Smooth muscle cell (in vitro differentiated cells): ENCODE measurements around the gene GOLGA6L7. TPM values are rescaled to one million over a fixed set of nuclear protein-coding genes. Genes with fewer than 3 reads are reported as not detected.
"Not testable (repeated sequence)": the region's sequence is repeated elsewhere in the genome, so short reads cannot be mapped to it uniquely, and the experiment has no call there.

Experiments
- DNase-seq: peaks from one replicate; lab custom pipeline; 2025; ENCODE audit not compliant: unreplicated experiment; lab: John Stamatoyannopoulos, UW
- H2AFZ ChIP-seq: fragments of 200-600 bp; sonication (generic); 2 replicates; pipeline ENCODE4 v1.6.0; 2016; ENCODE audit warnings: antibody characterized with exemption, low read depth, mild to moderate bottlenecking
- H3F3A ChIP-seq: fragments of 200-600 bp; sonication (generic); 2 replicates; pipeline ENCODE4 v1.6.0; 2017; ENCODE audit warnings: antibody characterized with exemption, low read depth
- H3K27ac ChIP-seq: fragments of 200-600 bp; sonication (generic); 2 replicates; pipeline ENCODE4 v1.5.1; 2016; ENCODE audit warnings: low read depth, mild to moderate bottlenecking
- H3K27me3 ChIP-seq: fragments of 200-600 bp; sonication (generic); 2 replicates; pipeline ENCODE4 v1.6.1; 2016; ENCODE audit warnings: low read depth, mild to moderate bottlenecking
- H3K36me3 ChIP-seq: fragments of 200-600 bp; sonication (generic); 2 replicates; pipeline ENCODE4 v1.5.1; 2016; ENCODE audit warnings: low read depth
- H3K4me1 ChIP-seq: fragments of 200-600 bp; sonication (generic); 2 replicates; pipeline ENCODE4 v1.5.1; 2016; ENCODE audit warnings: low read depth
- H3K4me2 ChIP-seq: fragments of 200-600 bp; sonication (generic); 2 replicates; pipeline ENCODE4 v1.6.0; 2016; ENCODE audit warnings: mild to moderate bottlenecking
- H3K4me3 ChIP-seq: fragments of 200-600 bp; sonication (generic); 2 replicates; pipeline ENCODE4 v1.5.1; 2016; ENCODE audit warnings: mild to moderate bottlenecking
- H3K79me2 ChIP-seq: fragments of 200-600 bp; sonication (generic); 2 replicates; pipeline ENCODE4 v1.6.0; 2016; ENCODE audit warnings: low read depth, mild to moderate bottlenecking
- H3K9ac ChIP-seq: fragments of 200-600 bp; sonication (generic); 2 replicates; pipeline ENCODE4 v1.6.0; 2016; ENCODE audit warnings: low read depth
- H3K9me3 ChIP-seq: fragments of 200-600 bp; sonication (generic); replicated peaks from 2 replicates; pipeline ENCODE4 v1.5.1; 2016; ENCODE audit warnings: low read depth
- H4K20me1 ChIP-seq: fragments of 200-600 bp; sonication (generic); 2 replicates; pipeline ENCODE4 v1.6.0; 2016; ENCODE audit warnings: low read depth
- CTCF ChIP-seq: fragments of 200-600 bp; sonication (generic); IDR thresholded peaks from 2 replicates; pipeline ENCODE4 v1.5.1; 2017; ENCODE audit warnings: borderline replicate concordance, mild to moderate bottlenecking, antibody characterized with exemption; ENCODE audit not compliant: insufficient read depth, poor library complexity, severe bottlenecking
- WGBS: methylation state at CpG from one replicate; pipeline ENCODE4 v1.1.7; 2016; ENCODE audit warnings: low lambda C conversion rate; 5-methylcytosine and 5-hydroxymethylcytosine counted together
- polyA plus RNA-seq: library from polyadenylated mRNA; unstranded; fragments of >200 nt; fragmentation: Nextera tagmentation; extraction: Ambion mirVana; gene quantifications from 2 replicates; pipeline ENCODE4 v1.2.1, GENCODE V29; 2016
- total RNA-seq: library from RNA; depleted of rRNA; stranded (reverse); fragments of >200 nt; gene quantifications from 2 replicates; pipeline ENCODE4 v1.2.3, GENCODE V29; 2014

GOLGA6L7 gene
- total RNA-seq (not detected in 2 replicates), polyA plus RNA-seq (0.19 TPM in 1 of 2 replicates, not detected in the other)

DNA sequence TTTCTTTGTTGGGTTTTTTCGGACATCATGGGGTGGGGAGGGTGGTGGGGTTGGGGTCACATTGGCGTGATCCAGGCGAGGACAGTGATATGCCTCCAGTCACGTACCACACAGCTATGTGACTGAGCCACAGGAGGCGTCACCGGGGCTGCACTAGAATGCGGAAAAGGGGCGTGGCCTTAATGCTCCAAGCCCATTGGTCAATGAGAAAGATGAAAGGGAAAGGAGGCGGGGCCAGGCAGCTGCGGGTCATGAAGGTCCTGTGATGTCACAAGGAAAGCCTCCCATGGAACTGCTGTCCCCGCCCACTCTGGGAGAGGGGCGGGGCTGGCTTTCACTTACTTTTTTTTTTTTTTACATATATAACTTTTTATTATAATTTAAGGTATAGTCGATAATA lies at the start of gene GOLGA6L7:
Gene GOLGA6L7 (minus strand): TSS at position 124 of the 400 bp plus-strand sequence. CDS start 95 bp downstream, at position 29.
- H3K36me3 ChIP-seq, DNase-seq, H3F3A ChIP-seq, H4K20me1 ChIP-seq, H3K4me3 ChIP-seq, H3K79me2 ChIP-seq, H3K27ac ChIP-seq, H3K9me3 ChIP-seq, H3K27me3 ChIP-seq, H3K4me1 ChIP-seq, H3K9ac ChIP-seq, H2AFZ ChIP-seq, H3K4me2 ChIP-seq: not testable (repeated sequence)
- 97% methylated on average over 13 of the region's 13 CpGs for whole genome bisulfite sequencing

GRCh38 chr15:28897861-28898585 lies 49.6 kb upstream of the GOLGA6L7 start:
- Histone ChIP-seq H3K79me2 (no peaks in the 10 kb centered on the region), H3F3A (no peaks in the 10 kb centered on the region), H3K36me3 (no peaks in the 10 kb centered on the region), H3K4me3 (no peak overlapping the region), H3K4me2 (no peak overlapping the region), H3K9ac (no peak overlapping the region), H2AFZ (no peak overlapping the region), H3K27ac (no peak overlapping the region), H3K4me1 (no peaks in the 10 kb centered on the region), H3K9me3 (no peaks in the 10 kb centered on the region), H3K27me3 (no peaks in the 10 kb centered on the region), H4K20me1 (no peaks in the 10 kb centered on the region)
- DNase-seq, result no peak
- TF ChIP-seq CTCF, result no peak
- 95% methylated on average over 13 of the region's 13 CpGs for WGBS

DNA sequence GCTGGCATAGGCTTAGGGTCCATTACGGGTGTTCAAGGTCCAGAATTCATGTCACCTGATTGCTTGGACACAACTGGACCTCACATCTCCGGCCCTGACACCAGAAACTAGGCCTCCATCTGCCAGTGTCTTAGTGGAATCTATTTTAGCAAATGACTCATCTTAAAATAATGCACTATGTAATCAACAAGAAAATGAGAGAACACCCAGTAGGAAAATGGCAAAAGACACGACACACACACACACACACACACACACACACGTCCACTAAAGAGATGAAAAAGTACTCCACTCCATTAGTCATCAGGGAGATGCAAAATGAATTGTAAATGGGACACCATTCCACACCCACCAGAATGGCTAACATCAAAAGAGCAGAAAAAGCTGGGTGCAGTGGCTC lies 48.5 kb upstream of the GOLGA6L7 start:
- no peaks in the 10 kb centered on the region for H3K79me2 ChIP-seq
- no peaks in the 10 kb centered on the region for H3K4me1 ChIP-seq
- H3K4me3 ChIP-seq, result no peak overlapping the region
- no peak for DNase-seq
- WGBS, result 43% methylated on average over 4 of the region's 4 CpGs
- H3K36me3 ChIP-seq, result no peaks in the 10 kb centered on the region
- no peak overlapping the region for H3K9ac ChIP-seq
- H2AFZ ChIP-seq, result no peak overlapping the region
- H4K20me1 ChIP-seq, result no peaks in the 10 kb centered on the region
- TF ChIP-seq CTCF, result no peak
- peak overlapping the region; percentile 40 for H3K27ac ChIP-seq
- H3F3A ChIP-seq, result no peaks in the 10 kb centered on the region
- H3K4me2 ChIP-seq, result peak overlapping the region; percentile 14
- no peaks in the 10 kb centered on the region for H3K9me3 ChIP-seq
- H3K27me3 ChIP-seq, result no peaks in the 10 kb centered on the region

- no peaks in the 10 kb centered on the region for H3F3A ChIP-seq
- no peak overlapping the region for H3K4me3 ChIP-seq
- no peaks in the 10 kb centered on the region for H3K36me3 ChIP-seq
- no peak for TF ChIP-seq CTCF
- no peaks in the 10 kb centered on the region for H4K20me1 ChIP-seq
- no peak overlapping the region for H3K4me2 ChIP-seq
- no peaks in the 10 kb centered on the region for H3K79me2 ChIP-seq
- no peaks in the 10 kb centered on the region for H3K27me3 ChIP-seq
- no peak overlapping the region for H2AFZ ChIP-seq
- DNase-seq, result no peak
- no peak overlapping the region for H3K9ac ChIP-seq
- WGBS, result 89% methylated on average over 6 of the region's 6 CpGs
- no peaks in the 10 kb centered on the region for H3K4me1 ChIP-seq
- no peak overlapping the region for H3K27ac ChIP-seq
- no peaks in the 10 kb centered on the region for H3K9me3 ChIP-seq
Measured at GRCh38 chr15:28895566-28895965, 47.1 kb upstream of the GOLGA6L7 start.
